Testis (tissue), 2 donors: Measurements from ENCODE around the gene PHACTR3.

Source experiments
- CTCF ChIP-seq, 3 experiments: fragments of 450-650 bp in 2 of 3; fragments of 200-600 bp in 1 of 3; sonication (generic) in 1 of 3; IDR thresholded peaks; one replicate each; pipeline ENCODE4 v1.5.1; 2016 to 2019; ENCODE audit warnings: antibody characterized with exemption in 3 of 3, mild to moderate bottlenecking in 2 of 3, moderate library complexity in 1 of 3
- POLR2A ChIP-seq: fragments of 450-650 bp; IDR thresholded peaks from one replicate; pipeline ENCODE4 v1.6.1; 2017; ENCODE audit warnings: antibody characterized with exemption, mild to moderate bottlenecking, moderate library complexity

- TF ChIP-seq CTCF (IDR thresholded peaks at IDR 0.05): no peak
- TF ChIP-seq POLR2A: no peak
Observed at GRCh38 chr20:59825944-59826759, 221.8 kb downstream of the PHACTR3 start.
